LoVo (cell line): ENCODE data around the gene OTOS.
A peak's percentile ranks its signal among the peaks of the same experiment; 100 is the strongest.

ENCODE experiments used
- DNase-seq: peaks from one replicate; pipeline ENCODE4 v3.0.0-alpha.2; 2016; ENCODE audit warnings: low spot score

Gene OTOS

DNA sequence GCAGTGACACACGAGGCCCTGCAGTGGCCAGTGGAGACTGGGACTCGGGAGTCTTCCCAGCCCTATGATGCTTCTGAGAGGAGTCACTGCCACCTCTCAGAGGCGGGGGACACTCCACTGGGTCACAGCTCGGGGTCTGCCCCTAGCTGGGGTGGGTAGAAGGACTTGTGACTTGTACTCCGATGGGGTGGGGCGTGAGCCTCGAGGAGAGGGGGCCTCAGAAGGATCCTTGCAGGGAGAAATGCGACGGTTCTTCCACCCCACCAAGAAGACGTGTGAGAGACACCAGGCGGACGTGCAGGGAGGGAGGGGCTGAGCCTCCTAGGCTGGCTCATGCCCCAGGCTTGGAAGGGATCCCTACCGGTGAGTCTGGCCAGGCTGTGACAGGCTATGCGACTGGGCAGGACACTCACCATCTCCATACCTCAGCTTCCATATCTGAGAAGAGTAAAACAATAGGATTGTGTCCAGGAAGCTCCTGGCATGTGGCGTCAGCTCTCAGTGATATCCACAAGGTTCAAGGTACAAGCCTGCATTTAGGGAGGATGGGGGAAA, 11.1 kb upstream of the OTOS start:
- DNase-seq = no peak

- DNase-seq = peak; percentile 20
These were observed 9.7 kb upstream of the OTOS start for GRCh38 chr2:240149943-240150784.

DNA sequence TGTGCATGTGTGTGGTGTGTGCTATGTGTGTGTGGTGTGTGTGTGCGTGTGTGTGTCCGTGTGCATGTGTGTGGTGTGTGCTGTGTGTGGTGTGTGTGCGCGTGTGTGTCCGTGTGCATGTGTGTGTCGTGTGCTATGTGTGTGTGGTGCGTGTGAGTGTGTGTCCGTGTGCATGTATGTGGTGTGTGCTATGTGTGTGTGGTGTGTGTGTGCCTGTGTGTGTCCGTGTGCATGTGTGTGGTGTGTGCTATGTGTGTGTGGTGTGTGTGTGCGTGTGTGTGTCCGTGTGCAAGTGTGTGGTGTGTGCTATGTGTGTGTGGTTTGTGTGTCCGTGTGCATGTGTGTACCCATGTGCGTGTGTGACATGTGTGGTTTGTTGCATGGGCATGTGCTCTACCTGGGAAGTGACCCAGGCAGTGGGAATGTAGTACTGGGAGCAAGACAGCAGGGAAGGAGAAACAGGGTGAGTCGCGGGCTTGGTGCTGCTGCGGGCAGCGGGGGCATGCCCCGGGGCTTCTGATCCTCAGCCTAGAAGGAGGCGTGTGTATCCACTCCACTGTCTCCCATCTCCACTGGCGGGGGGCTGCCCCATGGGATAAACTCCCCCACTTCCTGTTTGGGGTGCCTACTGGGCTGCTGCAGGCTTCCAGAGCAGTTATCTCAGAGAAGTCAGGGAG, 7.6 kb upstream of the OTOS start:
- no peak for DNase-seq

DNA sequence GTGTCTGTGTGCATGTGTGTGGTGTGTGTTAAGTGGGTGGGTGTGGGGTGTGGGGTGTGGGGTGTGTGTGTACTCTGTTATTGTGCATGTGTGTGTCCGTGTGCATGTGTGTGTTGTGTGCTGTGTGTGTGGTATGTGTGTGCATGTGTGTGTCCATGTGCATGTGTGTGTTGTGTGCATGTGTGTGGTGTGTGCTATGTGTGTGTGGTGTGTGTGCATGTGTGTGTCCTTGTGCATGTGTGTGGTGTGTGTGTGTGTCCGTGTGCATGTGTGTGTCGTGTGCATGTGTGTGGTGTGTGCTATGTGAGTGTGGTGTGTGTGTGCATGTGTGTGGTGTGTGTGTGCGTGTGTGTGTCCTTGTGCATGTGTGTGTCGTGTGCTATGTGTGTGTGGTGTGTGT, 6.9 kb upstream of the OTOS start:
- DNase-seq = no peak

DNA sequence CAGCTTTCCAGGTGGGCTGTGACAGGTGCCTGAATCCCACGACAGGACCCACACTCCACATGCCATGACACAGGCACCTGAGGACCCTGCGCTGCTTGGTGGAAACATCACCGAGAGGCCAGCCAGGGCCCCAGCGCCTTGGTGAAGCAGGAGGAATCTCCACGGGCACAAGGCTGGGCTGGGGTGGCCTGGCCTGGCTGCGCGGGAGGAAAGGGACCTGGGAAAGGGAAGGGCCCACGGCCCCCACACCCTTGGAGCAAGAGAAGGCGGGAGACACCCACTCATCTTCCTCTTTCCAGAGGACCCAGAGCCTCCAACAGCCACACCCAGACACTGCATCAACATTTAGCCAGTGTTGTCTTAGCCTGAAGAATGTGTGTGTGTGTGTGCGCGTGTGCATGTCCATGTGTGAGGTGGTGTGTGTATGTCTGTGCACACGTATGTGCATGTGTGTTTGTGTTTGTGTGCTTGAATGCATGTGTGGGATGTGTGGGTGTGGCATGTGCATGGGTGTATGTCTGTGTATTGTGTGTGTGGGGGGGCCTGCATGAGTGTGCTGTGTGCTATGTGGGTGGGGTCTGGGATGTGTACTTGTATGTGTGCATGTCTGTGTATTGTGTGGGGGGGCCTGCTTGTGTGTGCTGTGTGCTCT, 6.3 kb upstream of the OTOS start:
- no peak for DNase-seq

- no peak for DNase-seq
These were observed 5.7 kb upstream of the OTOS start for GRCh38 chr2:240146141-240146561.

DNA sequence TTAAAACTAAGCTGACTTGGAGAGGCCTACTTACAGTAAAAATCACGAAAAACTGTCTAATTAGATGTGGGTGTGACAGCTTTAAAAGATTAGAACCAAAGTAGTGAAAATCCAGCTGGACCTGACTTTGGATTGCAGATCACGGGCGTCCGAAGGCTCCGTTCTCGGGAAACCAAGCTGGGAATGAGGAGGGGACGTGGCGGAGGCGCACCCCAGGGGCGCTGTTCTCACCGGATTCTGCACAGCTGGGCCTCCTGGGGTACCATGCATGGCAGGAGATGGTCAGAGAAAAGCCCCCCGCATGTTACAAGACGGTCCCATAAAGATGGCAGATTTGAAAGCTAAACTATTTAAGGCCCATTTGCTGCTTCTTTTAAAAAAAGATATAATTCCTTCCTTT, 5.0 kb upstream of the OTOS start:
- DNase-seq = no peak

DNA sequence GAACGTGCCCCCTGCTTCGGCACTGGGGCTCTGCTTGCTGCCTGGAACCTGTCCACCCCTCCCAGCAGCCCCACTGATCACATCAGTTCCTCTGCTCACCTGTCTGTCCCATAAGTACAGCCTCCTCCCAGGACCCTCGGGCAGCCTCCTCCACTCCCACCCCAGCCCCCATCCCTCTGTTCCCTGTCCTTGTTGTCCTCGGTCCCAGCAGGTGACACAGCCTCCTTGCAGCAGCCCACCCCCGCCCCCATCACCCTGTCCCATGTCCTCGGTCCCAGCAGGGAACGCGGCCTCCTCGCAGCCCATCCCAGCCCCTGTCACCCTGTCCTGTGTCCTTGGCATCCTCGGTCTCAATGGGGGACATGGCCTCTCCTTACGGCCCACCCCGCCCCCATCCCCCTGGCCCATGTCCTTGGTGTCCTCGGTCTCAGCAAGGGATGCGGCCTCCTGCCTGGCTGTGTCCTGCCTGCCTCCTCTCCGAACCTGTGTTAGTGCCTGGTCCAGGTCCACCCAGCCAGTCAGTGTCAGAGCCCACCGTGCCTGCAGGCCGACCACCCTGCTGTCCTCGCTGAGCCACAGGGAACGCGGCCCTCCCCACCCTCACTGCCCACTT, 4.3 kb upstream of the OTOS start:
- no peak for DNase-seq

- DNase-seq = peak; percentile 66
These were observed 3.6 kb upstream of the OTOS start for GRCh38 chr2:240143801-240144648.

- no peak for DNase-seq
These were observed 2.8 kb upstream of the OTOS start for GRCh38 chr2:240143276-240143675.

DNA sequence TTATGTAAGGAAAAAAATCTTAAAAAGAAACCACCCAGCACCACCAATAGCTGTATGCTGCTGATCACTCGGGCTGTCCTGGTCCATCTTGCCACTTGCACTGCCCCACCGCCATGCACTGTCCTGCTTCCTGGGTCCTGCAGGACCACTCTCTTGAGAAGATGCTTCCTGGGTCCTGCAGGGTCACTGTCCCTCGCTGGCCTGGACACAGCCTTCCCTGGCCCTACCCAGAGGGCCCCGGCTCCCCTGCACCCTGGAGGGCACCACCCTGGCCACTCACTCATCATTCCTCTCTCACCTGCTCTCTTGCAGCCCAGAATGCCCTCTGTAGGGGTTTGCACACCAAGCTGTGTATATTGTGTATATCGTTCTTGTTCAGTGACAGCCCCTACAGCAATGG, 2.4 kb upstream of the OTOS start:
- no peak for DNase-seq

- DNase-seq = no peak
These were observed 1.9 kb upstream of the OTOS start for GRCh38 chr2:240142256-240142775.

DNA sequence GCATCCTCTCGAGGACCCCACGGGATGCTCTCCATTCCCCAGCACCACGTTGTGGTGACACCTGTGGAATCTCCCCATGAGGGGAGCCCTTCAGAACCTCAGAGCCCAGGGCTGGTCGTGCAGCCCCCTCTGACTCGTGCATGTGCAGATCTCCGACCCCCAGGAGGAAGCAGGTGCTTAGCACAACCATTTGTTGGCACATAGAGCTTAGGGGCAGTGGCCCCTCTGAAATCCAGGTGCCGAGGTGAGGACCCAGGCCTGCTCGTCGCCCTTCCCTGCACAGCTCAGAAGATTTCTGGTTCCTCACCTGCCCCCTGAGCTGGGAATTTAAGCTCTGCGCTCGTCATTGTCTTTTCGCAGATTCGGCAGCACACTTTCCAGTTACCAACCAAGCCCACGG, 1.3 kb upstream of the OTOS start:
- no peak for DNase-seq

DNA sequence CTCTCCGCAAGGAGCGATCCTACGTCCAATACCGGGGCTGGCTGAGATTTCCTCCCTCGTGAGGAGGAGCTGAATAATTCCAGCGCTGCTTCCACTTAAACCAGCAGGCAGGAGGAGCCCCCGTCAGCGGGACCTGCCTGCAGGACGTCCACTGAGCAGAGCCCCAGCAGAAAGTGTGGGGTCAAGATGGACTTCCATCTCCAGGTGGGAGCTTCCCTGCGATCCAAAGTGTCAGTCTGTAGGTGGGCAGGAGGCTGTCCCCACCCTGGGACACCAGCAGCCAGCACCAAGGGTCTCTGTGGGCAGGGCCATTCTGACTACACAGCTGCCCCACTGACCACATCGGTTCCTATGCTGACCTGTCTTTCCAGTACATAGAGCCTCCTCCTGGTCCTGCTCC, 462 bp upstream of the OTOS start:
- no peak for DNase-seq

DNA sequence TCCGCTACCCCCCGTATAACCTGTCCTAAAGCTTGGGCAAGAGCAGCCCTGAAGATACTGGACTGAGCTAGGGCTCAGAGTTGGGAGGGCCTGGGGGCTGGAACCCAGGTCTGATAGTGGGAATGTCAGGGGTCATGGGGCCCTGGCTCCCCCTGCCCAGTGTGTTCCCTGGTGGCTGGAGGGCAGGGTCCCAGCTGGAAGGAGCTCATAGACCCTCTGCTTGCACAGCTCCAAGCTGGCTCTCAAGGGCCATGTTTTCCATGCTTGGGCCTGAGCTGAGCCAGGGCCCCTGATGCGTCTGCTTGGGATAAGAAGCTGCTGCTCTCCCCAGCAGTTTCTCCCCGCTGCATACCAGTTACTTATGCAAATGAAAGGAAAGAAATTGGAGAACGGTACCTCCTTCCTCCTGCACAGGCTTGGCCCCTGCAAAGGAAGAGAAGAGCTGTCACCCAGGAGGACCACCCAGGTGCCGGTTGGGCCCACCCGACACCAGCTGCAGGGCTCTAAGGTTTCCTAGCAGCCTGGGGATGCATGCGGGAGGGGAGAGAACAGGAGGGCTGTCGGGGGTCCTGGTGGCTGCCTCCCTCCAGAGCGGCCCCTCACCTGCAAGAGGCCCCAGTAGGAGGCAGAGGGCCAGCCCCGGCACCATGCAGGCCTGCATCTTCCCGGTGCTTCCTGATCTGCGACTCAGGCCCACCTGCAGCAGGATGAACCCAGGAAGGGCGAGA, 628 bp downstream of the OTOS start:
- no peak for DNase-seq

- no peak for DNase-seq
These were observed 1.4 kb downstream of the OTOS start for GRCh38 chr2:240139011-240139441.

- DNase-seq = peak; percentile 9
These were observed 2.0 kb downstream of the OTOS start for GRCh38 chr2:240138254-240138984.

GRCh38 chr2:240137596-240138253, 2.7 kb downstream of the OTOS start:
- no peak for DNase-seq

DNA sequence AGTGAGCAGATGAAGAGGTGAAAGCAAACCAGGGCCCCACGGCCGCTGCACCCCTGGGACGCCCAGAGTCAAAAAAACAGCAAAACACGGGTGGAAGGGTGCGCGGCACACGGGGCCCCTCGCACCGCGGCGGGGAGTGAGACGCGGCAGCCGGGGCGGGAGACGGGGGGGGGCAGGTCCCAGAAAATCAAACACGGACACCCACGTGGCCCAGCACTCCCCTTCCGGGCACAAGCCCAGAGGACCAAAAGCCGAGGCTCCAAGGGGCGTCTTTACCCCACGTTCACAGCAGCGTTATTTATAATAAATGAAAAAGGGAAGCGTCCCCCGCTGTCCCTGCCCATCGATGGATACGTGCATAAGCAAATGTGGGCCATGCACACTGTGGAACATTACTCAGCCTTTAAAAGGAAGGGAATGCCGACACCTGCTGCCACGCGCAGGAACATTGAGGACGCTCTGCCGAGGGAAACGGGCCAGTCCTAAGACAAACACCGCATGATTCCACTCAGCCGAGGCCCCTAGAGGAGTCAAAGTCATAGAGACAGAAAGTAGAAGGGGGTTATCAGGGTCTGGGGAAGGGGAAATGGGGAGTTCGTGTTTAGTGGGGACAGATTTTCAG, 3.7 kb downstream of the OTOS start:
- DNase-seq = no peak
